T-helper 2 cell treated with Interferon-gamma antibody and Interleukin-4, amounts not matched to agents 5 μg/mL and 100 μg/mL, for 36 hours (primary cell): ENCODE measurements around the gene SUSD4.

Source experiments
- DNase-seq: peaks from one replicate; pipeline ENCODE4 v3.0.0; 2021; ENCODE audit warnings: low spot score
- H3K27ac Mint-ChIP-seq: one replicate; pipeline ENCODE4 v1.8.0; 2021; ENCODE audit warnings: mild to moderate bottlenecking, mixed read lengths
- H3K27me3 Mint-ChIP-seq: one replicate; pipeline ENCODE4 v1.8.0; 2021; ENCODE audit warnings: low read depth, mixed read lengths
- H3K36me3 Mint-ChIP-seq: one replicate; pipeline ENCODE4 v1.8.0; 2021; ENCODE audit warnings: low read depth, mixed read lengths
- H3K4me1 Mint-ChIP-seq: one replicate; pipeline ENCODE4 v1.8.0; 2021; ENCODE audit warnings: low read depth, mixed read lengths
- H3K4me3 Mint-ChIP-seq: one replicate; pipeline ENCODE4 v1.8.0; 2022; ENCODE audit warnings: mild to moderate bottlenecking, moderate library complexity, mixed read lengths
- H3K9me3 Mint-ChIP-seq: one replicate; pipeline ENCODE4 v1.8.0; 2021; ENCODE audit warnings: mixed read lengths

The SUSD4 gene

GRCh38 chr1:223393275-223394214, 29.6 kb upstream of the SUSD4 start, which contains the start of gene CCDC185:
Gene CCDC185 (plus strand): TSS chr1:223393415. CDS start chr1:223393476, 61 bp downstream.
- H3K4me3 Mint-ChIP-seq, result no peak within 1 kb of the TSS
- H3K27me3 Mint-ChIP-seq, result peaks cover 43% of the 10 kb centered on the region
- DNase-seq, result no peak
- H3K36me3 Mint-ChIP-seq, result no peaks in the 10 kb centered on the region
- no peaks in the 10 kb centered on the region for H3K9me3 Mint-ChIP-seq
- H3K4me1 Mint-ChIP-seq, result no peaks in the 10 kb centered on the region
- H3K27ac Mint-ChIP-seq, result no peak within 1 kb of the TSS

- H3K4me3 Mint-ChIP-seq, result no peak overlapping the region
Measured at GRCh38 chr1:223390618-223391017, 26.6 kb upstream of the SUSD4 start.

DNA sequence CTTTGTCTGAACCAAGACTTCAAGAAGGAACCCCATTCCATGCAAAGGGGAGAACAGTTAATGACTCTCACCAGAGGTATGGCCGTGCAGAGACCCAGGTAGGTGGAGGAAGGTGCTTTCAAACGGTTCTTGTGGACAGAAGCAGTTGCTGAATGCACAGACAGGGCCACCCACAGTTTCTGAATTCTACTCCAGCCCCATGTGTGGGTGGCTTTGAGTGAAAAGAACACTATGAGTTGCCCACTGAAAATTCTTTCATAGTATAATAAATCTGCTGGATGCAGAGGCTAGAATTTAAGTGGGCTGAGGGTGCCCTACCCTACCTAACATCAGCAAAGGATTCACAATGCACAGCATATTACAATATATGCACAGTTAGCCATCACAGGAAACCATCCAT, 22.0 kb upstream of the SUSD4 start:
- no peaks in the 10 kb centered on the region for H3K4me1 Mint-ChIP-seq
- H3K27me3 Mint-ChIP-seq, result peaks cover 15% of the 10 kb centered on the region
- no peak overlapping the region for H3K4me3 Mint-ChIP-seq
- DNase-seq, result no peak
- no peak overlapping the region for H3K27ac Mint-ChIP-seq
- no peaks in the 10 kb centered on the region for H3K9me3 Mint-ChIP-seq
- no peaks in the 10 kb centered on the region for H3K36me3 Mint-ChIP-seq

More at GRCh38 chr1:223390618-223391017, 26.6 kb upstream of the SUSD4 start:
- H3K27me3 Mint-ChIP-seq, result peaks cover 43% of the 10 kb centered on the region
- DNase-seq, result no peak
- no peaks in the 10 kb centered on the region for H3K36me3 Mint-ChIP-seq
- H3K4me1 Mint-ChIP-seq, result no peaks in the 10 kb centered on the region
- H3K9me3 Mint-ChIP-seq, result no peaks in the 10 kb centered on the region
- no peak overlapping the region for H3K27ac Mint-ChIP-seq

GRCh38 chr1:223378754-223379153, 14.8 kb upstream of the SUSD4 start:
- no peaks in the 10 kb centered on the region for H3K4me1 Mint-ChIP-seq
- peaks cover 3% of the 10 kb centered on the region for H3K27me3 Mint-ChIP-seq

GRCh38 chr1:223374064-223374610, 10.2 kb upstream of the SUSD4 start:
- Mint-ChIP-seq H3K27me3 (peaks cover 14% of the 10 kb centered on the region), H3K4me1 (no peaks in the 10 kb centered on the region), H3K4me3 (no peak overlapping the region), H3K9me3 (peaks cover 11% of the 10 kb centered on the region), H3K36me3 (no peaks in the 10 kb centered on the region), H3K27ac (no peak overlapping the region)
- DNase-seq, result no peak

More at GRCh38 chr1:223378754-223379153, 14.8 kb upstream of the SUSD4 start:
- H3K27ac Mint-ChIP-seq, result no peak overlapping the region
- no peak for DNase-seq
- no peak overlapping the region for H3K4me3 Mint-ChIP-seq
- H3K9me3 Mint-ChIP-seq, result peaks cover 11% of the 10 kb centered on the region
- no peaks in the 10 kb centered on the region for H3K36me3 Mint-ChIP-seq

GRCh38 chr1:223364685-223365382, 858 bp upstream of the SUSD4 start:
- H3K9me3 Mint-ChIP-seq, result no peaks in the 10 kb centered on the region
- DNase-seq, result no peak
- peaks cover 56% of the 10 kb centered on the region for H3K27me3 Mint-ChIP-seq
- H3K36me3 Mint-ChIP-seq, result no peaks in the 10 kb centered on the region
- peak overlapping the region; percentile 66 for H3K4me3 Mint-ChIP-seq
- peaks cover 8% of the 10 kb centered on the region for H3K4me1 Mint-ChIP-seq
- no peak overlapping the region for H3K27ac Mint-ChIP-seq

GRCh38 chr1:223363057-223363855, 720 bp downstream of the SUSD4 start:
- DNase-seq, result no peak
- H3K27ac Mint-ChIP-seq, result no peak overlapping the region
- peaks cover 8% of the 10 kb centered on the region for H3K4me1 Mint-ChIP-seq
- no peaks in the 10 kb centered on the region for H3K9me3 Mint-ChIP-seq
- peak overlapping the region; percentile 87 for H3K4me3 Mint-ChIP-seq
- peaks cover 60% of the 10 kb centered on the region for H3K27me3 Mint-ChIP-seq
- no peaks in the 10 kb centered on the region for H3K36me3 Mint-ChIP-seq

DNA sequence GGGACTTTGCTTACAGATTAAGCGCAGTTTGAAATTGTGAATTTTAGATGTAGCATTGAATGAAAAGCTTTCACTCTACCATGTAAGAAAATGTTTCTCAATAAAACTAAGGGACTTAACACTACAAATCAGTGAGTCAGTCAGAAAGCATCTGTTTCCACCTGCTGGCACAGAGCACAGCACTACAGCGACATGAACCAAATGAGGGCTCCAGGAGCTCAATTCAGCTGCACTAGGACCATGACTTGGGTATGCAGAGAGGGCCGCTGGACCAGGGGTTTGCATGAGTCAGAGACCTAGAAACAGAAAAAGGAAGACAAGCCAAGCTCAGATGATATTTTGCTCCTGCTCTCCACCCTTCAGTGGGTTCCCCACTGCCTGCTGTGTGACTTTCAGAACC, 5.2 kb downstream of the SUSD4 start:
- H3K4me3 Mint-ChIP-seq, result no peak overlapping the region
- no peak for DNase-seq
- H3K9me3 Mint-ChIP-seq, result no peaks in the 10 kb centered on the region
- no peaks in the 10 kb centered on the region for H3K36me3 Mint-ChIP-seq
- peaks cover 47% of the 10 kb centered on the region for H3K27me3 Mint-ChIP-seq
- H3K27ac Mint-ChIP-seq, result no peak overlapping the region
- H3K4me1 Mint-ChIP-seq, result peaks cover 6% of the 10 kb centered on the region

DNA sequence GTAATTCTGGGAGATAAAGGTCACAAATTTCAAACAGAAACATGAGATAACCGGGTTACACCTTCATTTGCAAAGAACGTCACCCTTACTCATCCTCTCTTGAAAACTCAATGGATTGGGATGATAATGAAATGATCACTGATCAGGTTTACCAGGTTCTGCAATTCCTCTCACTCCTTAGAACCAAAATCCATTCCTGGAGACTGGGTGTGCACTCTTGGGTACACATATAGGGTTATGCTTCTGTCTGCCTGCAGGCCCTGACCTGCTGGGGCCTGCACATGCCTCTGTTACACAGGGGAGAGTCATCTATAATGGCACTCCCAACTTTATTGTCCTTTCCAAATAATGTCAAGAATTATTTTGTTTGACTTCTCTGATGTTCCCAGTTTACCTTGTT, 8.3 kb downstream of the SUSD4 start:
- no peaks in the 10 kb centered on the region for H3K9me3 Mint-ChIP-seq
- no peak for DNase-seq
- no peak overlapping the region for H3K4me3 Mint-ChIP-seq
- H3K27ac Mint-ChIP-seq, result no peak overlapping the region
- H3K27me3 Mint-ChIP-seq, result peaks cover 30% of the 10 kb centered on the region
- H3K36me3 Mint-ChIP-seq, result no peaks in the 10 kb centered on the region
- no peaks in the 10 kb centered on the region for H3K4me1 Mint-ChIP-seq

GRCh38 chr1:223353939-223354338, 10.0 kb downstream of the SUSD4 start:
- Mint-ChIP-seq H3K4me1 (no peaks in the 10 kb centered on the region), H3K27ac (no peak overlapping the region), H3K27me3 (peaks cover 19% of the 10 kb centered on the region), H3K4me3 (no peak overlapping the region), H3K36me3 (no peaks in the 10 kb centered on the region), H3K9me3 (no peaks in the 10 kb centered on the region)
- DNase-seq, result no peak

DNA sequence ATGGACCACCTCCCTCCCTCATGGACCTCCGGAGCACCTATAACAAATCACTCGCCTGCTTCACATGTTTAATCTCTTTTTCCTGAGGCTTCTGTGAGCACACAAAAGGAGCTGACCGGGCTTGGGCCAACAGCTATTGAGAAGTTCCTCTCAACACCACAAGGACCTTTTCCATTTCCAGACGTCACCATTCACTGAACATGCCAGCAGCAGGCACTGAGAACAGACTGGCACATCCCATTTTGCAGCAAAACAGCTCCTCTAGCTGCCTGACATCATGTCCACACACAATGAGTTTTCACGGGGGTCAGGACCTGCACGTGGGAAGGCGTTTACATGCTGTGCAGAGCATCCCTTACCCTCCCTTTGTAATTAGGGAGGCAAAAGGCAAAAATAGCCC, 11.0 kb downstream of the SUSD4 start:
- no peak overlapping the region for H3K27ac Mint-ChIP-seq
- no peaks in the 10 kb centered on the region for H3K36me3 Mint-ChIP-seq
- peaks cover 17% of the 10 kb centered on the region for H3K27me3 Mint-ChIP-seq
- DNase-seq, result no peak
- H3K4me1 Mint-ChIP-seq, result no peaks in the 10 kb centered on the region
- no peak overlapping the region for H3K4me3 Mint-ChIP-seq
- H3K9me3 Mint-ChIP-seq, result no peaks in the 10 kb centered on the region

- no peaks in the 10 kb centered on the region for H3K4me1 Mint-ChIP-seq
- no peak overlapping the region for H3K4me3 Mint-ChIP-seq
- H3K27ac Mint-ChIP-seq, result no peak overlapping the region
- H3K27me3 Mint-ChIP-seq, result peaks cover 13% of the 10 kb centered on the region
- no peaks in the 10 kb centered on the region for H3K9me3 Mint-ChIP-seq
- no peaks in the 10 kb centered on the region for H3K36me3 Mint-ChIP-seq
- no peak for DNase-seq
Measured at GRCh38 chr1:223350361-223350908, 13.5 kb downstream of the SUSD4 start.

GRCh38 chr1:223349241-223349640, 14.7 kb downstream of the SUSD4 start:
- DNase-seq, result no peak
- Mint-ChIP-seq H3K27me3 (peaks cover 13% of the 10 kb centered on the region), H3K9me3 (no peaks in the 10 kb centered on the region), H3K4me1 (no peaks in the 10 kb centered on the region), H3K36me3 (no peaks in the 10 kb centered on the region), H3K4me3 (no peak overlapping the region), H3K27ac (no peak overlapping the region)
